ENCODE results near the gene OR9Q1.

Gene OR9Q1

GRCh38 chr11:58058276-58059006 lies 34.8 kb downstream of the OR9Q1 start:
- no peak for DNase-seq (ENCODE audit: extremely low read depth, insufficient read length)
- no peaks in the 10 kb centered on the region for H3K27me3 ChIP-seq (replicated peaks; ENCODE audit: control insufficient read depth, insufficient read depth, low read length)
- no peak for TF ChIP-seq CTCF (IDR thresholded peaks at IDR 0.05; ENCODE audit: insufficient read depth, low read length, poor library complexity, severe bottlenecking)
- no peaks in the 10 kb centered on the region for H3K36me3 ChIP-seq (ENCODE audit: control insufficient read depth, insufficient read depth, low read length)
- H3K4me3 ChIP-seq (replicated peaks; ENCODE audit: low read depth, low read length): no peak overlapping the region

GRCh38 chr11:58059007-58059350 lies 35.3 kb downstream of the OR9Q1 start:
- DNase-seq (ENCODE audit: extremely low read depth, insufficient read length): no peak
- Histone ChIP-seq H3K27me3 (replicated peaks; ENCODE audit: control insufficient read depth, insufficient read depth, low read length) (no peaks in the 10 kb centered on the region), H3K36me3 (ENCODE audit: control insufficient read depth, insufficient read depth, low read length) (no peaks in the 10 kb centered on the region), H3K4me3 (replicated peaks; ENCODE audit: low read depth, low read length) (no peak overlapping the region)
- no peak for TF ChIP-seq CTCF (IDR thresholded peaks at IDR 0.05; ENCODE audit: insufficient read depth, low read length, poor library complexity, severe bottlenecking)

DNA sequence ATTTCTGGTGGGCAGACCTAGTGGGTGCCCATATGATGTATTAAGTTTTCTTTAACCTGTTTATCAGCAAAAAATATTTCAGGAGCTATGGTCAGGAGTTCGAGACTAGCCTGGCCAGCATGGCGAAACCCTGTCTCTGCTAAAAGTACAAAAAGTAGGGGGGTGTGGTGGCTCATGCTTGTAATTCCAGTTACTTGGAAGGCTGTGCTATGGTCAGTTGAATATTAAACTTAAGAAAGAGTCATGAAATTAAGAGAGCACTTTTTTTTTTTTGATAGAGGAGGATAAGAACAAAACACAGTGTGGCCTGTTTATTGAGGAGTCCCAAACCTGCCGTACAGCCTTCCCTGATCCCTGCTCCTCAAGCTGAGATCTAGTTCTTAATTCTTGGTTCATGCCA lies 36.9 kb downstream of the OR9Q1 start:
- no peak overlapping the region for H3K4me3 ChIP-seq (replicated peaks; ENCODE audit: low read depth, low read length)
- H3K36me3 ChIP-seq (ENCODE audit: control insufficient read depth, insufficient read depth, low read length): no peaks in the 10 kb centered on the region
- no peaks in the 10 kb centered on the region for H3K27me3 ChIP-seq (replicated peaks; ENCODE audit: control insufficient read depth, insufficient read depth, low read length)
- no peak for TF ChIP-seq CTCF (IDR thresholded peaks at IDR 0.05; ENCODE audit: insufficient read depth, low read length, poor library complexity, severe bottlenecking)
- no peak for DNase-seq (ENCODE audit: extremely low read depth, insufficient read length)

DNA sequence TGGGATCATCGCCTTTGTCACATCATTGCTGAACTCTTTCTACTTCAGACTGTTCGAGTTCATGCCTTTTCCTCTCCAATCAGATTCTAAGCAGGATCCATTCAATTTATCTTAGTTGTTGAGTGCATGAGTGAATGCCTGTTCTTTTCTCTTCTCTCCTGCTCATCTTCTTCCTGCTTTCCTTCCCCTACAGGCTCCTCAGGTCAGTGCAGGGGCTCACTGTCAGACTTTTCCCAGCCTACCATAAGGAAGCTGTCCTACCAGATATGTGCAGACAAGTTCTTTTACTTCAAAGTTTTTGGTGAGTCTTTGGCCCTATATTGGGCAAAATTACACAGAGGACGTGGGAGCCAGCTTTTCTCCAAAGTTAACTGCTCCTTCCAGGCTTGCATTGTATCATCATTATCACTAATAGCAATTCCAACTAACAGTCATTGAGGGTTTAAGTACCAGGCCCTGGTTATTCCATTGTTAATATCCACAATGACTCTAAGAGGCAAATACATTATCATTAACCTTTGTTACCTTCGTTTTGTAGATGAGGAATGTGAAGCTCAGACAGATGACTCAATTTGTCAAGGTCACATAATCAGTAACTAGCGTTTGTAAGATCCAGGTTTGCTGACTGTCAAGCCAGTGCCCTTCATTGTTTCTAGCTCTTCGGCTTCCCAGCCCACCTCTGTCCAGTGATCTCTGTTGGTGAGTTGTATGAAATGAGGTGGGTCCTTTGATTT lies 37.4 kb downstream of the OR9Q1 start:
- Histone ChIP-seq H3K27me3 (replicated peaks; ENCODE audit: control insufficient read depth, insufficient read depth, low read length) (no peaks in the 10 kb centered on the region), H3K36me3 (ENCODE audit: control insufficient read depth, insufficient read depth, low read length) (no peaks in the 10 kb centered on the region), H3K4me3 (replicated peaks; ENCODE audit: low read depth, low read length) (no peak overlapping the region)
- no peak for TF ChIP-seq CTCF (IDR thresholded peaks at IDR 0.05; ENCODE audit: insufficient read depth, low read length, poor library complexity, severe bottlenecking)
- no peak for DNase-seq (ENCODE audit: extremely low read depth, insufficient read length)

DNA sequence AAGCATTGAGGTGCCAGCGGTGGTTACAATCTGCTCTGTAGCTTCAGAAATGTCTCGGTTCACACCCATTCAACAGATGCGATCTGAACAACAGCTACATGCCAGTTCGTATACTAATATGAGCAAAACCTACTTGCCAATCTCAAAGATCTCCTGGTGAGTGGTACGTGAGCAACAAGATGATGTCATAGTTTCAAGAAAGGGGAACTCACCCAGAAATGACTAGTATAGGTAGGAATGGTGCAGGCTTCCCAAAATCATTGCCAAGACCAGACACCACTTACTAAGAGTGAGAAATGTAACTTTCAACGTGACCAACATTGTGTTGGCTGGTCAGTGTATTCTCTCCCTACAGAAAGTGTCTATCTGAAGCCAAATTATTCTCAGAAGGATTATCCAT lies 38.1 kb downstream of the OR9Q1 start:
- Histone ChIP-seq H3K4me3 (replicated peaks; ENCODE audit: low read depth, low read length) (no peak overlapping the region), H3K27me3 (replicated peaks; ENCODE audit: control insufficient read depth, insufficient read depth, low read length) (no peaks in the 10 kb centered on the region), H3K36me3 (ENCODE audit: control insufficient read depth, insufficient read depth, low read length) (no peaks in the 10 kb centered on the region)
- no peak for TF ChIP-seq CTCF (IDR thresholded peaks at IDR 0.05; ENCODE audit: insufficient read depth, low read length, poor library complexity, severe bottlenecking)
- no peak for DNase-seq (ENCODE audit: extremely low read depth, insufficient read length)

All from GM06990 (cell line).